Measurements from ENCODE around the gene GPR158. TPM values are rescaled to one million over a fixed set of nuclear protein-coding genes. Genes with fewer than 3 reads are reported as not detected.

Gene GPR158
- total RNA-seq, 2 donors from 2014 or later: 0.09 to 0.29 TPM

DNA sequence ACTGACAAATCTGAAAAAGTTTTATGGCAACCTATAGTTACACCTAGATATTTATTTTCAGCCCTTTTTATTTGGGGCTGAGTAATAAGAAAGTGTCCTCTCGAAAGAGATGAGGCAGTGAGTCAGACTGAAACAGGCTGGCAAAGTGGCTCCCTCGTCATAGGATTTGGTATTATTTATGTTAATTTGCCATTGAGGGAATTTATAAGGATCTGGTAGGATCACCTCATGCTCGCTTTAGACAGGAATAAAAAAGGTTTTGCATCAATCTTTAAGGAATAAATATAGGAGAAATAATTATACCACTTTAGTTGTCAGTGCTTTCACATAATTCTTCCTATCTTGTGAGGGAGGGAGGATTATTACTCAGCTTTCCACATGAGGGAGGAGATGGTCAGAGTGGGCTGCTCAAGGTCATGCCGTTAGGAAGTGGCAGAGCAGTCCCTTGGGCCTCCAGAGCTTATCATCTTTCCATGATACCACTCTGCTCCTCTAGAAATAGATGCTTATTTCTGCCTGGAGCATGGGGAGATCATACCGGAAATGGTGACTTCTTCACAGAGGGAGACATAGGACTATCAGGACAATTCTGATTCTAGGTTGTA, 356.8 kb downstream of the GPR158 start:
- Mint-ChIP-seq H3K27ac (no peak overlapping the region), H3K4me1 (no peaks in the 10 kb centered on the region), H3K36me3 (ENCODE audit: low read depth) (no peaks in the 10 kb centered on the region)

GRCh38 chr10:25532213-25532612, 357.4 kb downstream of the GPR158 start:
- Histone ChIP-seq H3K9ac (ENCODE audit: extremely low read depth, low read length, poor library complexity, severe bottlenecking) (no peak overlapping the region), H3K9me3 (ENCODE audit: control insufficient read depth, low read length) (no peaks in the 10 kb centered on the region), H3K4me3 (ENCODE audit: low read length) (no peak overlapping the region), H3K27me3 (ENCODE audit: control insufficient read depth, insufficient read depth, low read length, poor library complexity, severe bottlenecking) (no peaks in the 10 kb centered on the region), H3K36me3 (ENCODE audit: control insufficient read depth, insufficient read depth, low read length) (no peaks in the 10 kb centered on the region), H3K4me1 (ENCODE audit: control insufficient read depth, insufficient read depth, low read length) (no peaks in the 10 kb centered on the region), H3K27ac (ENCODE audit: low read depth, low read length) (no peak overlapping the region)
- H3K36me3 Mint-ChIP-seq (ENCODE audit: low read depth): no peaks in the 10 kb centered on the region
- 87 to 100% methylated on average over 1 to 3 of the region's 3 CpGs for WGBS, 2 experiments (ENCODE audit: insufficient coverage in 1 of 2, insufficient read length in 1 of 2)
- H3K9me3 Mint-ChIP-seq: no peaks in the 10 kb centered on the region
- no peak for TF ChIP-seq CTCF (conservative IDR thresholded peaks at IDR 0.05)
- no peaks in the 10 kb centered on the region for H3K4me1 Mint-ChIP-seq
- H3K27ac Mint-ChIP-seq: no peak overlapping the region
- no peaks in the 10 kb centered on the region for H3K27me3 Mint-ChIP-seq (ENCODE audit: insufficient read depth)
- no peak overlapping the region for H3K4me3 Mint-ChIP-seq
- DNase-seq: no peak

More for the DNA sequence above, 356.8 kb downstream of the GPR158 start:
- WGBS, 2 experiments (ENCODE audit: insufficient coverage in 1 of 2, insufficient read length in 1 of 2): 87 to 88% methylated on average over 4 to 5 of the region's 5 CpGs
- DNase-seq: no peak
- H3K27ac ChIP-seq (ENCODE audit: low read depth, low read length): no peak overlapping the region
- H3K4me3 ChIP-seq (ENCODE audit: low read length): no peak overlapping the region
- no peaks in the 10 kb centered on the region for H3K27me3 ChIP-seq (ENCODE audit: control insufficient read depth, insufficient read depth, low read length, poor library complexity, severe bottlenecking)
- Mint-ChIP-seq H3K27me3 (ENCODE audit: insufficient read depth) (no peaks in the 10 kb centered on the region), H3K9me3 (no peaks in the 10 kb centered on the region), H3K4me3 (no peak overlapping the region)
- H3K36me3 ChIP-seq (ENCODE audit: control insufficient read depth, insufficient read depth, low read length): no peaks in the 10 kb centered on the region
- H3K9me3 ChIP-seq (ENCODE audit: control insufficient read depth, low read length): no peaks in the 10 kb centered on the region
- TF ChIP-seq CTCF (conservative IDR thresholded peaks at IDR 0.05): no peak
- no peak overlapping the region for H3K9ac ChIP-seq (ENCODE audit: extremely low read depth, low read length, poor library complexity, severe bottlenecking)
- H3K4me1 ChIP-seq (ENCODE audit: control insufficient read depth, insufficient read depth, low read length): no peaks in the 10 kb centered on the region

- Histone ChIP-seq H3K4me3 (ENCODE audit: low read length) (no peak overlapping the region), H3K9ac (ENCODE audit: extremely low read depth, low read length, poor library complexity, severe bottlenecking) (no peak overlapping the region), H3K4me1 (ENCODE audit: control insufficient read depth, insufficient read depth, low read length) (no peaks in the 10 kb centered on the region), H3K27ac (ENCODE audit: low read depth, low read length) (no peak overlapping the region), H3K27me3 (ENCODE audit: control insufficient read depth, insufficient read depth, low read length, poor library complexity, severe bottlenecking) (no peaks in the 10 kb centered on the region), H3K36me3 (ENCODE audit: control insufficient read depth, insufficient read depth, low read length) (no peaks in the 10 kb centered on the region), H3K9me3 (ENCODE audit: control insufficient read depth, low read length) (no peaks in the 10 kb centered on the region)
- no peaks in the 10 kb centered on the region for H3K27me3 Mint-ChIP-seq (ENCODE audit: insufficient read depth)
- no peaks in the 10 kb centered on the region for H3K4me1 Mint-ChIP-seq
- H3K4me3 Mint-ChIP-seq: no peak overlapping the region
- no peak for DNase-seq
- H3K36me3 Mint-ChIP-seq (ENCODE audit: low read depth): no peaks in the 10 kb centered on the region
- TF ChIP-seq CTCF (conservative IDR thresholded peaks at IDR 0.05): no peak
- H3K9me3 Mint-ChIP-seq: no peaks in the 10 kb centered on the region
- H3K27ac Mint-ChIP-seq: no peak overlapping the region
Observed at GRCh38 chr10:25536027-25536426, 361.2 kb downstream of the GPR158 start.
